ENCODE data around the gene DDR2. TPM values are rescaled to one million over a fixed set of nuclear protein-coding genes. Genes with fewer than 3 reads are reported as not detected.

Gene DDR2
- total RNA-seq, 2 experiments from 2014 or later: 0.19 to 0.38 TPM

GRCh38 chr1:162676087-162676486, 43.8 kb downstream of the DDR2 start:
- no peak for DNase-seq

GRCh38 chr1:162676750-162677149, 44.5 kb downstream of the DDR2 start:
- no peak for DNase-seq
- Mint-ChIP-seq H3K4me1 (no peaks in the 10 kb centered on the region), H3K27ac (no peak overlapping the region), H3K4me3 (no peak overlapping the region), H3K27me3 (no peaks in the 10 kb centered on the region), H3K36me3 (no peaks in the 10 kb centered on the region), H3K9me3 (no peaks in the 10 kb centered on the region)

More at GRCh38 chr1:162676087-162676486, 43.8 kb downstream of the DDR2 start:
- Mint-ChIP-seq H3K4me3 (no peak overlapping the region), H3K27me3 (no peaks in the 10 kb centered on the region), H3K27ac (no peak overlapping the region), H3K4me1 (no peaks in the 10 kb centered on the region), H3K36me3 (no peaks in the 10 kb centered on the region), H3K9me3 (no peaks in the 10 kb centered on the region)

GRCh38 chr1:162677607-162678371, 45.5 kb downstream of the DDR2 start:
- DNase-seq: no peak
- no peaks in the 10 kb centered on the region for H3K4me1 Mint-ChIP-seq
- no peaks in the 10 kb centered on the region for H3K36me3 Mint-ChIP-seq
- no peaks in the 10 kb centered on the region for H3K27me3 Mint-ChIP-seq
- no peak overlapping the region for H3K4me3 Mint-ChIP-seq
- no peaks in the 10 kb centered on the region for H3K9me3 Mint-ChIP-seq
- no peak overlapping the region for H3K27ac Mint-ChIP-seq

- H3K9me3 Mint-ChIP-seq: no peaks in the 10 kb centered on the region
- H3K27me3 Mint-ChIP-seq: no peaks in the 10 kb centered on the region
- no peak overlapping the region for H3K4me3 Mint-ChIP-seq
- no peak for DNase-seq
- H3K36me3 Mint-ChIP-seq: no peaks in the 10 kb centered on the region
- no peak overlapping the region for H3K27ac Mint-ChIP-seq
- no peaks in the 10 kb centered on the region for H3K4me1 Mint-ChIP-seq
Measured at GRCh38 chr1:162678439-162678838, 46.2 kb downstream of the DDR2 start.

GRCh38 chr1:162679298-162679697, 47.0 kb downstream of the DDR2 start:
- Mint-ChIP-seq H3K27me3 (no peaks in the 10 kb centered on the region), H3K36me3 (no peaks in the 10 kb centered on the region), H3K27ac (no peak overlapping the region), H3K4me3 (no peak overlapping the region), H3K9me3 (no peaks in the 10 kb centered on the region), H3K4me1 (no peaks in the 10 kb centered on the region)
- no peak for DNase-seq

- no peak overlapping the region for H3K4me3 Mint-ChIP-seq
- DNase-seq: no peak
- no peak overlapping the region for H3K27ac Mint-ChIP-seq
- H3K27me3 Mint-ChIP-seq: no peaks in the 10 kb centered on the region
- H3K36me3 Mint-ChIP-seq: no peaks in the 10 kb centered on the region
- no peaks in the 10 kb centered on the region for H3K9me3 Mint-ChIP-seq
- H3K4me1 Mint-ChIP-seq: no peaks in the 10 kb centered on the region
Measured at GRCh38 chr1:162680419-162681121, 48.3 kb downstream of the DDR2 start.

- no peaks in the 10 kb centered on the region for H3K27me3 Mint-ChIP-seq
- no peak overlapping the region for H3K27ac Mint-ChIP-seq
- H3K9me3 Mint-ChIP-seq: no peaks in the 10 kb centered on the region
- H3K4me1 Mint-ChIP-seq: no peaks in the 10 kb centered on the region
- no peak overlapping the region for H3K4me3 Mint-ChIP-seq
- DNase-seq: no peak
- H3K36me3 Mint-ChIP-seq: no peaks in the 10 kb centered on the region
Measured at GRCh38 chr1:162681122-162681436, 48.8 kb downstream of the DDR2 start.

GRCh38 chr1:162682013-162682419, 49.8 kb downstream of the DDR2 start:
- Mint-ChIP-seq H3K4me1 (no peaks in the 10 kb centered on the region), H3K4me3 (no peak overlapping the region), H3K27ac (no peak overlapping the region), H3K36me3 (no peaks in the 10 kb centered on the region), H3K9me3 (no peaks in the 10 kb centered on the region), H3K27me3 (no peaks in the 10 kb centered on the region)
- no peak for DNase-seq

- Mint-ChIP-seq H3K27me3 (no peaks in the 10 kb centered on the region), H3K27ac (no peak overlapping the region), H3K4me3 (no peak overlapping the region), H3K9me3 (no peaks in the 10 kb centered on the region), H3K36me3 (no peaks in the 10 kb centered on the region), H3K4me1 (peaks cover 3% of the 10 kb centered on the region)
- no peak for DNase-seq
Measured at GRCh38 chr1:162687870-162688269, 55.6 kb downstream of the DDR2 start.

GRCh38 chr1:162688521-162688920, 56.3 kb downstream of the DDR2 start:
- DNase-seq: no peak
- H3K4me1 Mint-ChIP-seq: peaks cover 3% of the 10 kb centered on the region

GRCh38 chr1:162688931-162689330, 56.7 kb downstream of the DDR2 start:
- Mint-ChIP-seq H3K36me3 (no peaks in the 10 kb centered on the region), H3K4me1 (peaks cover 3% of the 10 kb centered on the region), H3K9me3 (no peaks in the 10 kb centered on the region), H3K4me3 (no peak overlapping the region), H3K27me3 (peaks cover 2% of the 10 kb centered on the region), H3K27ac (no peak overlapping the region)
- no peak for DNase-seq

More at GRCh38 chr1:162688521-162688920, 56.3 kb downstream of the DDR2 start:
- no peaks in the 10 kb centered on the region for H3K27me3 Mint-ChIP-seq
- H3K4me3 Mint-ChIP-seq: no peak overlapping the region
- H3K27ac Mint-ChIP-seq: no peak overlapping the region
- H3K9me3 Mint-ChIP-seq: no peaks in the 10 kb centered on the region
- no peaks in the 10 kb centered on the region for H3K36me3 Mint-ChIP-seq

GRCh38 chr1:162689745-162690671, 57.7 kb downstream of the DDR2 start:
- Mint-ChIP-seq H3K27ac (no peak overlapping the region), H3K9me3 (no peaks in the 10 kb centered on the region), H3K36me3 (no peaks in the 10 kb centered on the region), H3K27me3 (peaks cover 8% of the 10 kb centered on the region), H3K4me1 (peaks cover 3% of the 10 kb centered on the region), H3K4me3 (no peak overlapping the region)
- DNase-seq: no peak

- H3K27me3 Mint-ChIP-seq: peaks cover 8% of the 10 kb centered on the region
- H3K4me3 Mint-ChIP-seq: no peak overlapping the region
- H3K9me3 Mint-ChIP-seq: no peaks in the 10 kb centered on the region
- H3K27ac Mint-ChIP-seq: no peak overlapping the region
- DNase-seq: no peak
- peaks cover 3% of the 10 kb centered on the region for H3K4me1 Mint-ChIP-seq
- no peaks in the 10 kb centered on the region for H3K36me3 Mint-ChIP-seq
Measured at GRCh38 chr1:162690672-162691434, 58.6 kb downstream of the DDR2 start.

GRCh38 chr1:162691999-162692575, 59.8 kb downstream of the DDR2 start:
- Mint-ChIP-seq H3K9me3 (no peaks in the 10 kb centered on the region), H3K27me3 (peaks cover 13% of the 10 kb centered on the region), H3K4me1 (peaks cover 3% of the 10 kb centered on the region), H3K36me3 (no peaks in the 10 kb centered on the region), H3K4me3 (no peak overlapping the region), H3K27ac (no peak overlapping the region)
- DNase-seq: no peak
